CD4-positive, alpha-beta T cell (primary cell): Measurements from ENCODE around the gene ALDH1A2. TPM values are rescaled to one million over a fixed set of nuclear protein-coding genes. Genes with fewer than 3 reads are reported as not detected.
A peak's percentile ranks its signal among the peaks of the same experiment; 100 is the strongest.

Source experiments
- ATAC-seq: fragments of 200-7000 bp; cut with Tn5 transposase; one replicate; pipeline ENCODE4 v1.10.0; 2022; ENCODE audit warnings: mild to moderate bottlenecking; ENCODE audit not compliant: poor library complexity
- CTCF ChIA-PET: fragments of 350-600 bp; sonication (Branson Sonifier 250); formaldehyde crosslinking; loops from one replicate; lab custom pipeline; 2021; ENCODE audit warnings: antibody characterized with exemption, inconsistent platforms; lab: Charles Lee
- POLR2A ChIA-PET: fragments of 350-600 bp; sonication (Branson Sonifier 250); formaldehyde crosslinking; loops from one replicate; lab custom pipeline; 2021; ENCODE audit warnings: antibody characterized with exemption, inconsistent platforms; lab: Charles Lee
- DNase-seq, 14 experiments: peaks; one replicate each; pipeline ENCODE4 v3.0.0-alpha.2; 2013 to 2020; ENCODE audit warnings: mixed read lengths in 2 of 14
- H3K27ac ChIP-seq, 2 donors: one replicate each; pipeline versions ENCODE4 v1.5.1 to v1.7.0; 2013; ENCODE audit warnings: low read length in 2 of 2, low read depth in 1 of 2, mild to moderate bottlenecking in 1 of 2
- H3K27me3 ChIP-seq, 2 experiments: 1 replicate in 1 of 2; 2 replicates in 1 of 2; pipeline versions ENCODE4 v1.6.1 to v1.7.0; 2013; ENCODE audit warnings: low read length in 2 of 2, control low read depth in 1 of 2, mild to moderate bottlenecking in 1 of 2, moderate library complexity in 1 of 2; ENCODE audit not compliant: insufficient read depth in 2 of 2, control insufficient read depth in 1 of 2
- H3K36me3 ChIP-seq: one replicate; pipeline ENCODE4 v1.6.1; 2013; ENCODE audit warnings: low read length, control low read depth; ENCODE audit not compliant: insufficient read depth
- H3K4me1 ChIP-seq: one replicate; pipeline ENCODE4 v1.6.1; 2013; ENCODE audit warnings: low read length, control low read depth; ENCODE audit not compliant: insufficient read depth
- H3K4me3 ChIP-seq: one replicate; pipeline ENCODE4 v1.5.1; 2013; ENCODE audit warnings: mild to moderate bottlenecking, low read length, moderate library complexity
- H3K9me3 ChIP-seq, 2 experiments: 1 replicate in 1 of 2; 2 replicates in 1 of 2; pipeline versions ENCODE4 v1.6.1 to v1.7.0; 2013; ENCODE audit warnings: low read length in 2 of 2, mild to moderate bottlenecking in 2 of 2, control low read depth in 1 of 2, moderate library complexity in 1 of 2; ENCODE audit not compliant: control insufficient read depth in 1 of 2, insufficient read depth in 1 of 2
- H3K27ac Mint-ChIP-seq: one replicate; pipeline ENCODE4 v1.8.0; 2020; ENCODE audit warnings: mixed read lengths
- H3K27me3 Mint-ChIP-seq: one replicate; pipeline ENCODE4 v1.8.0; 2021; ENCODE audit warnings: mixed read lengths
- H3K36me3 Mint-ChIP-seq: one replicate; pipeline ENCODE4 v1.8.0; 2021; ENCODE audit warnings: low read depth, mixed read lengths
- H3K4me1 Mint-ChIP-seq: one replicate; pipeline ENCODE4 v1.8.0; 2021; ENCODE audit warnings: low read depth, mixed read lengths
- H3K4me3 Mint-ChIP-seq: one replicate; pipeline ENCODE4 v1.8.0; 2020; ENCODE audit warnings: mild to moderate bottlenecking, mixed read lengths
- H3K9me3 Mint-ChIP-seq: one replicate; pipeline ENCODE4 v1.8.0; 2020; ENCODE audit warnings: mixed read lengths
- CTCF ChIP-seq: fragments of 200-600 bp; IDR thresholded peaks from one replicate; pipeline ENCODE4 v1.8.0; 2022; ENCODE audit warnings: antibody characterized with exemption, mild to moderate bottlenecking
- intact Hi-C, 2 experiments: fragments of 100-400 bp; cut with DNase I in 1 of 2; cut with micrococcal nuclease in 1 of 2; formaldehyde crosslinking; loops; one replicate each; pipeline versions ENCODE4 v1.15.1 to v1.9.0; 2023 to 2025; cut with DNase I, micrococcal nuclease
- total RNA-seq, 174 experiments: library from RNA in 2 of 174; stranded (reverse) in 2 of 174; gene quantifications; one replicate each; pipeline ENCODE4 v1.2.3 and lab custom pipeline; 2021 to 2026

Gene ALDH1A2
- total RNA-seq, 2 experiments from 2014 or later, result not detected

GRCh38 chr15:58074452-58074851 is 8.9 kb upstream of the ALDH1A2 start:
- no peak overlapping the region for H3K27ac Mint-ChIP-seq
- no peaks in the 10 kb centered on the region for H3K4me1 Mint-ChIP-seq
- no peaks in the 10 kb centered on the region for H3K36me3 Mint-ChIP-seq
- no peak overlapping the region for H3K27ac ChIP-seq
- H3K9me3 Mint-ChIP-seq, result no peaks in the 10 kb centered on the region
- H3K27me3 Mint-ChIP-seq, result peaks cover 62% of the 10 kb centered on the region
- no peak overlapping the region for H3K4me3 ChIP-seq
- H3K9me3 ChIP-seq, result no peaks in the 10 kb centered on the region
- no peak for TF ChIP-seq CTCF
- ATAC-seq, result no peak
- peaks cover 19 to 23% of the 10 kb centered on the region in 2 experiments for H3K27me3 ChIP-seq
- no peak for DNase-seq
- ChIA-PET CTCF (no interaction called here), POLR2A (no interaction called here)
- no peak overlapping the region for H3K4me3 Mint-ChIP-seq
- no peaks in the 10 kb centered on the region for H3K4me1 ChIP-seq
- no peaks in the 10 kb centered on the region for H3K36me3 ChIP-seq
- intact Hi-C loops, result no loop called here

GRCh38 chr15:58070801-58071418 is 5.4 kb upstream of the ALDH1A2 start:
- no peak for ATAC-seq
- H3K27ac Mint-ChIP-seq, result no peak overlapping the region
- Histone ChIP-seq H3K9me3 (peaks cover 0 to 6% of the 10 kb centered on the region in 2 experiments), H3K4me3 (no peak overlapping the region), H3K4me1 (peaks cover 6% of the 10 kb centered on the region), H3K36me3 (no peaks in the 10 kb centered on the region), H3K27me3 (peaks cover 24 to 26% of the 10 kb centered on the region in 2 experiments), H3K27ac (no peak overlapping the region)
- peaks cover 2% of the 10 kb centered on the region for H3K9me3 Mint-ChIP-seq
- TF ChIP-seq CTCF, result peak; percentile 40
- no peaks in the 10 kb centered on the region for H3K36me3 Mint-ChIP-seq
- peaks cover 8% of the 10 kb centered on the region for H3K4me1 Mint-ChIP-seq
- ChIA-PET CTCF (interaction anchor here (1.4 kb wide), 1 partner anchor 14 kb away, joined by 4 read pairs; no protein-coding TSS in a partner anchor), POLR2A (no interaction called here)
- H3K4me3 Mint-ChIP-seq, result no peak overlapping the region
- intact Hi-C loops, result no loop called here
- H3K27me3 Mint-ChIP-seq, result peaks cover 63% of the 10 kb centered on the region
- peak in 8 of 14 experiments; percentile 12 to 61 (median 28) for DNase-seq

- H3K36me3 Mint-ChIP-seq, result no peaks in the 10 kb centered on the region
- H3K36me3 ChIP-seq, result no peaks in the 10 kb centered on the region
- H3K4me3 ChIP-seq, result no peak overlapping the region
- peaks cover 61% of the 10 kb centered on the region for H3K27me3 Mint-ChIP-seq
- peaks cover 15% of the 10 kb centered on the region for H3K4me1 Mint-ChIP-seq
- H3K27ac ChIP-seq, result no peak overlapping the region
- H3K4me1 ChIP-seq, result peaks cover 17% of the 10 kb centered on the region
- H3K9me3 ChIP-seq, result peaks cover 0 to 15% of the 10 kb centered on the region in 2 experiments
- intact Hi-C loops, result loop anchor here in 1 of 2 experiments (5.0 kb wide), 1 partner anchor 507 kb away; no protein-coding TSS in a partner anchor
- no peak overlapping the region for H3K4me3 Mint-ChIP-seq
- ChIA-PET CTCF (interaction anchor here (0.9 kb wide), 1 partner anchor 386 kb away, joined by 4 read pairs; no protein-coding TSS in a partner anchor), POLR2A (no interaction called here)
- no peak overlapping the region for H3K27ac Mint-ChIP-seq
- TF ChIP-seq CTCF, result no peak
- ATAC-seq (no peak), DNase-seq (no peak)
- peaks cover 38 to 44% of the 10 kb centered on the region in 2 experiments for H3K27me3 ChIP-seq
- peaks cover 7% of the 10 kb centered on the region for H3K9me3 Mint-ChIP-seq
Measured at GRCh38 chr15:58069008-58069407, 3.5 kb upstream of the ALDH1A2 start.
